GM12801 (cell line): ENCODE measurements around the gene EDNRA.

Experiments
- TF ChIP-seq, protein P1 (sequence below): IDR thresholded peaks from one replicate; pipeline ENCODE4 v1.5.1; 2011; ENCODE audit warnings: control low read depth; ENCODE audit not compliant: insufficient read length; ENCODE audit errors: extremely low read depth

The EDNRA gene

GRCh38 chr4:147488556-147488955, 7.7 kb downstream of the EDNRA start:
- TF ChIP-seq, protein P1, sequence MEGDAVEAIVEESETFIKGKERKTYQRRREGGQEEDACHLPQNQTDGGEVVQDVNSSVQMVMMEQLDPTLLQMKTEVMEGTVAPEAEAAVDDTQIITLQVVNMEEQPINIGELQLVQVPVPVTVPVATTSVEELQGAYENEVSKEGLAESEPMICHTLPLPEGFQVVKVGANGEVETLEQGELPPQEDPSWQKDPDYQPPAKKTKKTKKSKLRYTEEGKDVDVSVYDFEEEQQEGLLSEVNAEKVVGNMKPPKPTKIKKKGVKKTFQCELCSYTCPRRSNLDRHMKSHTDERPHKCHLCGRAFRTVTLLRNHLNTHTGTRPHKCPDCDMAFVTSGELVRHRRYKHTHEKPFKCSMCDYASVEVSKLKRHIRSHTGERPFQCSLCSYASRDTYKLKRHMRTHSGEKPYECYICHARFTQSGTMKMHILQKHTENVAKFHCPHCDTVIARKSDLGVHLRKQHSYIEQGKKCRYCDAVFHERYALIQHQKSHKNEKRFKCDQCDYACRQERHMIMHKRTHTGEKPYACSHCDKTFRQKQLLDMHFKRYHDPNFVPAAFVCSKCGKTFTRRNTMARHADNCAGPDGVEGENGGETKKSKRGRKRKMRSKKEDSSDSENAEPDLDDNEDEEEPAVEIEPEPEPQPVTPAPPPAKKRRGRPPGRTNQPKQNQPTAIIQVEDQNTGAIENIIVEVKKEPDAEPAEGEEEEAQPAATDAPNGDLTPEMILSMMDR: no peak

DNA sequence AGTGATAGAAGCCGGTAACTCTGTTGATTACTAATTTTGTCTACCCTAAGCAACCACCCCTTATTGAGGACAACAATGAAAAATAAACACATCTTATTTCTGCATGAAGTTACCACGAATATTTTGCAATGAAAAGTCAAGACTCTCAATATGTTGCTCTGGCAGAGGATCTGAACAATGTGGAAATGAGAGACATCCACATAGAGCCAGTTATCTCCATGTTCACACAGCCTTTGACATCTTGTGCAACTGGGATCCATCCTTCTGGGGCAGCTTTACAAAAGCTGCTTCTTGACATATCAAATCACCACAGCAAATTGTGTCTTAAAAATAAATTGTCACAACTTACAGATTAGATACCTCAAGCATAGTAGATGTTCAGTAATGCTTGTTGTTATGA, 10.2 kb downstream of the EDNRA start:
- TF ChIP-seq, protein P1: no peak

DNA sequence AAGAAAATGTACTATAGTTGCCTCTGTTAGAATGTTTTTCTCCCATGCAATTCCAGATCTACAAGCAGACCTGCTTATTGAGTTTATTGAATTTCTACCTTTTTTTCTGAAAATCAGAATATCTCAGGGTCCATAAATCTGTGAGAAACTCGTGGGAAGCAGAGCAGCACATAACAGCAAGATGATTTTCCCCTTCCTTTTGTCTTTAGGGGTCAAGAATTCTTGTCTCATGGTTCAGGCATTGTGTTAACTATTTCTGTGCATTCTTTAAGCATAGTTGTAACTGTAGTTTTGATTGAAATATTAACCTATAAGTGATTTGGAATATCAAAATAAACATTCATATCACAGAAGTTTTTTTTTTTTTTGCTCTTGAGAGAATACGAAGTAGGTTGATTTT, 11.4 kb downstream of the EDNRA start:
- TF ChIP-seq, protein P1: no peak

DNA sequence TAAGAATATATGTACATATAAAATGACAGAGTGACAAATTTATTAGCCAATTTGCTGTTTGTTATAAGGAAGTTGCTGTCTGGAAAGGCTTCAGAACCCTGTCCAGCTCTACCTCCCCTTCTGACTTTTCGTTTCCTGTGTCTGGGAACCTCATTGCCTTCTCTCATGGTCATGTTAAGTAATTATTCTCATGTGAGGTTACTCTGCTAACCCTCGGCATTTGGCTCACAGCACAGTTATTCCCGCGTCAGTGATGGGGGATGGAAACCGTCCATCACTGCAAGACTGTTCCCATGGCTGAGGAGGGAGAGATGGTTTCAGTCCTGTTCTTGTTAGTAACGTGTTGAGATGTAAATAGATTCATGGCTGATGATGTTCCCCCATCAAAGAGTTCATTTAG, 11.9 kb downstream of the EDNRA start:
- TF ChIP-seq, protein P1: no peak

DNA sequence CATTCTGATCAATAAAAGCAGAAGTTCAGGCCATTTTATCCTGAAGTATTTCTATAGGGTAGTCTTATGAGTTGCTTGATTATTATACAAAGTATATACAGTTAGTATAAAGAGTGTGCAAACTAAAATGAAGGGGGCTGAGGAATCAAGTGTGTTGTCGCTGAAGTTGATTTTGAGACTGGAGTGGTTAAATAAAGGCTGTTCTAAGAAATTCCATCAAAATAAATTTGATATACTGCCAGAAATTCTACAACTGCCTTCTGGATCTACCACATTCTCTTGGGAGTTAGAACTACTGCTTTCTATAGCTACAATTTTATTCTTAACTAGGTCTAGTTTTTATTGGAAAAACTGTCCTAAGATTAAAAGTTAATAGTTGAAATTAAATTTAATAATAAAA, 12.4 kb downstream of the EDNRA start:
- TF ChIP-seq, protein P1: no peak

GRCh38 chr4:147494301-147494700, 13.4 kb downstream of the EDNRA start:
- TF ChIP-seq, protein P1: no peak

- TF ChIP-seq, protein P1: no peak
These were observed 15.6 kb downstream of the EDNRA start for GRCh38 chr4:147496500-147496899.
